Measurements from ENCODE around the gene APOO. TPM values are rescaled to one million over a fixed set of nuclear protein-coding genes. Genes with fewer than 3 reads are reported as not detected.

APOO gene
- total RNA-seq, 2 donors from 2014 or later, result 7.5 to 9.9 TPM

DNA sequence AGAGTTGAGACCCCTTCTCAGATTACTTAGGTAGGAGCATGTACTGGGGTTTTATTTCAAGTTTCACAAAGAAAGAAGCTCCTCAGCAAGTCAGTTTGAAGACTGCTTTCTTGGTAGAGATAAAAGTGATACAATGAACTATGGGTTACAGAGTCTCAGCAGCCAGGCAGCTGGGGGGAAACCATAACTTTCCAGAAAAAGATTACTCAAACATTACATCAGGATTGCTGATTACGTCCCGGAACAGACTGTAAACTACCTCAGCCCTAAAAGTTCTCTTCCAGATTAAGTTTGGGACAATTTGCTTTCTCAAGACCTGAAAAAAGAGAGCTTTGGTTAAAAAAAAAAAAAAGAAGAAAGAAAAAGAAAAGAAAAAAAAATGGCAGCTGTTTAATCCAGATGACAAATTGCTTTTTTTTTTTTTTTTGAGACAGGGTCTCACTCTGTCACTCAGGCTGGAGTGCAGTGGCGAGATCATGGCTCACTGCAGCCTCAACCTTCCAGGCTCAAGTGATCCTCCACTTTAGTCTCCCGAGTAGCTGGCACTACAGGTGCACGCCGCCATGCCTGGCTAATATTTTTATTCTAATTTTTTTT, 108.2 kb downstream of the APOO start:
- ATAC-seq, result no peak
- H3K27ac ChIP-seq, result peak overlapping the region in 3 of 4 donors; percentile 18 to 69 (median 54)

DNA sequence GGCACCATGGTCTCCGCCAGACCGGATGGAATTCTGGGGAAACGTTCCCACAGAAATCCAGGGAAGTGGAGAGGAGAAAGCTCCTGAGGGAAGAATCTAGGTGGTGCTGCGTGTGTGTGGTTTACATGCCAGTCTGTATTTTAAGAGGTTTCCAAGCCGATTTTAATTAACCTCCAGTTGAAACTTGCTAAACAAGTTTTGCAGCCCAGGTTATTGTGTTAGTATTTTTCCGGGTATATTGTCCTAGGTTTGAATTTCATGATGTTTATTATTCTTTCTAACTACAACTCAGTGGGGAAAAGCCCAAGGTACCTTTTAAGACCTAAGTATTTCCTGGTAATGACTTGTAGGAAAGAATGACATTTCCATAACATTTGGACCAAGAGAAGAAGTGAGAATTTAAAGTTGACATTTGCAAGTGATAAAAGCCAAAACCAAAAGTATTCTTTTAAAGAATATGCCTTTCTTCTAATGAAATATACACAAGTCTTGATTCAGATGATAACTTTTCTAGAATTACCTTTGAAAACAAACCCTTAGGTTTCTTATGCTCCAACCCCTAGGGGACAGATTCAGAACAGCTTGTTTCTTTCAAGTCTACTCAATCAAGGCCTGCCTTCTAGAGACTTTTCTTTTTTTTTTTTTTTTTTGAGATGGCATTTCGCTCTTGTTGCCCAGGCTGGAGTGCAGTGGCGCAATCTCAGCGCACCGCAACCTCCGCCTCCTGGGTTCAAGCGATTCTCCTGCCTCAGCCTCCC, 110.2 kb downstream of the APOO start:
- no peaks in the 10 kb centered on the region for H3K27me3 ChIP-seq
- DNase-seq (peak in 2 of 4 donors; percentile 18 to 21), ATAC-seq (peak; percentile 89)
- TF ChIP-seq POLR2A (IDR thresholded peaks at IDR 0.05), result peak in 1 of 3 donors; percentile 44
- TF ChIP-seq, protein P1, sequence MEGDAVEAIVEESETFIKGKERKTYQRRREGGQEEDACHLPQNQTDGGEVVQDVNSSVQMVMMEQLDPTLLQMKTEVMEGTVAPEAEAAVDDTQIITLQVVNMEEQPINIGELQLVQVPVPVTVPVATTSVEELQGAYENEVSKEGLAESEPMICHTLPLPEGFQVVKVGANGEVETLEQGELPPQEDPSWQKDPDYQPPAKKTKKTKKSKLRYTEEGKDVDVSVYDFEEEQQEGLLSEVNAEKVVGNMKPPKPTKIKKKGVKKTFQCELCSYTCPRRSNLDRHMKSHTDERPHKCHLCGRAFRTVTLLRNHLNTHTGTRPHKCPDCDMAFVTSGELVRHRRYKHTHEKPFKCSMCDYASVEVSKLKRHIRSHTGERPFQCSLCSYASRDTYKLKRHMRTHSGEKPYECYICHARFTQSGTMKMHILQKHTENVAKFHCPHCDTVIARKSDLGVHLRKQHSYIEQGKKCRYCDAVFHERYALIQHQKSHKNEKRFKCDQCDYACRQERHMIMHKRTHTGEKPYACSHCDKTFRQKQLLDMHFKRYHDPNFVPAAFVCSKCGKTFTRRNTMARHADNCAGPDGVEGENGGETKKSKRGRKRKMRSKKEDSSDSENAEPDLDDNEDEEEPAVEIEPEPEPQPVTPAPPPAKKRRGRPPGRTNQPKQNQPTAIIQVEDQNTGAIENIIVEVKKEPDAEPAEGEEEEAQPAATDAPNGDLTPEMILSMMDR (IDR thresholded peaks at IDR 0.05), result peak in 1 of 7 experiments; percentile 2
- H3K4me1 ChIP-seq, result peaks cover 15% of the 10 kb centered on the region
- H3K4me3 ChIP-seq, result no peak overlapping the region
- H3K27ac ChIP-seq, result peak overlapping the region; percentile 33 to 75 (median 62)
- intact Hi-C loops (cut with DNase I), result no loop called here
- no peaks in the 10 kb centered on the region for H3K9me3 ChIP-seq
- WGBS, 2 donors, result 62 to 64% methylated on average over 11 to 12 of the region's 12 CpGs
- H3K36me3 ChIP-seq (replicated peaks in 1 of 2; ENCODE audit: insufficient read depth in 1 of 2, low read depth in 2 of 2), result no peaks in the 10 kb centered on the region

More for the DNA sequence above, 108.2 kb downstream of the APOO start:
- 65% methylated on average over 6 of the region's 6 CpGs for WGBS, 2 donors
- no peak for DNase-seq
- H3K36me3 ChIP-seq (replicated peaks in 1 of 2; ENCODE audit: insufficient read depth in 1 of 2, low read depth in 2 of 2), result no peaks in the 10 kb centered on the region
- no peaks in the 10 kb centered on the region for H3K9me3 ChIP-seq
- intact Hi-C loops (cut with DNase I), result no loop called here
- TF ChIP-seq, protein P1 (IDR thresholded peaks at IDR 0.05), result no peak
- TF ChIP-seq POLR2A (IDR thresholded peaks at IDR 0.05), result no peak
- no peak overlapping the region for H3K4me3 ChIP-seq
- peaks cover 23% of the 10 kb centered on the region for H3K4me1 ChIP-seq
- no peaks in the 10 kb centered on the region for H3K27me3 ChIP-seq

DNA sequence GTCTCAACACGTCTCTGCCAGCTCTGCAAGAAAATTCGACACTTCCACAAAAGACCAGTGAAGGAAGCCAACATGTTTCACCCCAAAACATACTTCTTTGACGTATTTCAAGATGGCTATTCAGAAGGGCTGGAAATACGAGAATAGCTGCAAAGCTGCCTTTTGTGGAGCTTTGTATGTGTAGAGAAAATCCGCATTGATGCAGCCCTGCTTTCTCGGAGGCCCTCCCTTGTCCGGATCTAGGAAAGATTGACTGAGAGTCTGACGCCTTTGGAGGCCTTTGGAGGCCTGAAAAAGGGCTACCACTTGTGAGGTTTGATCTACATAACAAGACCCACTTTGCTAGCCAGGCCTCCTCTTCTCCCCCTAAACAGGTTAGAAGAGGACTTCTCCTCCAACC, 112.5 kb downstream of the APOO start:
- Histone ChIP-seq H3K4me3 (no peak overlapping the region), H3K36me3 (replicated peaks in 1 of 2; ENCODE audit: insufficient read depth in 1 of 2, low read depth in 2 of 2) (no peaks in the 10 kb centered on the region), H3K27me3 (no peaks in the 10 kb centered on the region), H3K9me3 (no peaks in the 10 kb centered on the region), H3K4me1 (peaks cover 15% of the 10 kb centered on the region), H3K27ac (no peak overlapping the region)
- ATAC-seq, result no peak
- intact Hi-C loops (cut with DNase I), result no loop called here
- no peak for DNase-seq
- WGBS, 2 donors, result 87 to 96% methylated on average over 4 to 8 of the region's 8 CpGs
- no peak for TF ChIP-seq POLR2A (IDR thresholded peaks at IDR 0.05)
- TF ChIP-seq, protein P1 (IDR thresholded peaks at IDR 0.05), result no peak

DNA sequence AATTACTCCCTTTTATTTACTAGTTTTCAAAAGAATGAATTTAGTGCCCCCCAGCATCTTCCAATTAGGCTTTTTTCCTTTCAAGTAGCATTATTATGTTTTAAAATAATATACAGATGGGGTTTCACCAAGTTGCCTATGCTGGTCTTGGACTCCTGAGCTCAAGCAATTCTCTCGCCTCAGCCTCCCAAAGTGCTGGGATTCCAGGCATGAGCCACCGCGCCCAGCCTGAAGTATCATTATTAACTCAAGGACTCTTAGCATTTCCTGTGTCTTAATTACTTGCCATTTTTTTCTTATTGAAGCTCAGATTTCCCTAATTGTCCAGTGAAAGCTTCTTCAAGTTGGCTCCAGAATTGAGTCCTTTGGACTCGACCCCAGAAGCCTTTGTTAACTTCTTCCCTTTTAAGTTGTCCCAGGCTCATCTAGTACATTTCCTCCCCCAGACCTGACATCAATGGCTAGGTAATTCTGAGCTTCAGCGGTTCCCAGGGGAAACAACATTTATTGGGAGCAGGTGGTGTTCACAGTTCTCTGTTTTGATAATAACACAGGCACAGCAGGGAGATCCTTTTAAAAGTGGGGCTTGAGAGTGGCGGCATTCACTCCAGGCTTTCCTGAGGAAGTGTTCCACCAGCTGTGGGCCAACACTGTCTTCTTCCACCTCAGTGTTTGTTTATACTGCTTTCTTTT, 114.7 kb downstream of the APOO start:
- 71 to 75% methylated on average over 6 of the region's 6 CpGs for WGBS, 2 donors
- Histone ChIP-seq H3K9me3 (no peaks in the 10 kb centered on the region), H3K36me3 (replicated peaks in 1 of 2; ENCODE audit: insufficient read depth in 1 of 2, low read depth in 2 of 2) (no peaks in the 10 kb centered on the region), H3K4me1 (peaks cover 12% of the 10 kb centered on the region), H3K27ac (no peak overlapping the region), H3K27me3 (no peaks in the 10 kb centered on the region), H3K4me3 (no peak overlapping the region)
- ATAC-seq (no peak), DNase-seq (no peak)
- intact Hi-C loops (cut with DNase I), result no loop called here
- no peak for TF ChIP-seq POLR2A (IDR thresholded peaks at IDR 0.05)
- TF ChIP-seq, protein P1 (IDR thresholded peaks at IDR 0.05), result no peak
